Endothelial cell of umbilical vein (primary cell): ENCODE results near the gene TCP11L2. TPM values are rescaled to one million over a fixed set of nuclear protein-coding genes. Genes with fewer than 3 reads are reported as not detected.

Source experiments
- BruUV-seq: library from RNA; stranded (reverse); fragments of 400-500 nt; replicated peaks from 2 replicates; lab custom pipeline; 2021; lab: Mats Ljungman, UMichigan
- CTCF ChIA-PET: fragments of 300-600, 350-600 bp; sonication (Branson Sonifier 250); formaldehyde crosslinking; loops from one replicate; lab custom pipeline; 2021; ENCODE audit warnings: antibody characterized with exemption, inconsistent platforms; lab: Charles Lee
- POLR2A ChIA-PET: fragments of 300-600, 350-600 bp; sonication (Branson Sonifier 250); formaldehyde crosslinking; loops from one replicate; lab custom pipeline; 2021; ENCODE audit warnings: antibody characterized with exemption, inconsistent platforms; lab: Charles Lee
- DNase-seq: peaks from one replicate; pipeline ENCODE4 v3.0.0-alpha.2; 2011; ENCODE audit warnings: low read depth, low spot score
- FAIRE-seq: peaks from 2 replicates; lab custom pipeline; 2011; peaks lifted over from hg19 to GRCh38; lab: Jason Lieb, UNC
- H2AFZ ChIP-seq: 2 replicates; pipeline ENCODE4 v1.6.0; 2012; ENCODE audit warnings: low read depth, low read length, control low read depth, inconsistent platforms
- H3K27ac ChIP-seq: 2 replicates; pipeline ENCODE4 v1.5.1; 2011; ENCODE audit warnings: low read depth, mild to moderate bottlenecking, control low read depth, low read length, moderate library complexity; ENCODE audit not compliant: insufficient read depth
- H3K27me3 ChIP-seq, 2 experiments: 2 replicates each; pipeline versions ENCODE4 v1.6.0 to v1.6.1; 2011; ENCODE audit warnings: low read length in 2 of 2, mixed read lengths in 1 of 2; ENCODE audit not compliant: control insufficient read depth in 2 of 2, insufficient read depth in 2 of 2
- H3K36me3 ChIP-seq, 2 experiments: 2 replicates in 1 of 2; 3 replicates in 1 of 2; pipeline ENCODE4 v1.5.1; 2011; ENCODE audit warnings: low read length in 2 of 2, mild to moderate bottlenecking in 1 of 2, moderate library complexity in 1 of 2; ENCODE audit not compliant: control insufficient read depth in 2 of 2, insufficient read depth in 2 of 2; ENCODE audit errors: extremely low read depth in 1 of 2
- H3K4me1 ChIP-seq: 3 replicates; pipeline ENCODE4 v1.5.1; 2011; ENCODE audit warnings: mild to moderate bottlenecking, low read length; ENCODE audit not compliant: control insufficient read depth, insufficient read depth; ENCODE audit errors: extremely low read depth
- H3K4me2 ChIP-seq: 2 replicates; pipeline ENCODE4 v1.6.1; 2011; ENCODE audit warnings: low read length, control low read depth, mixed read lengths; ENCODE audit not compliant: insufficient read depth
- H3K4me3 ChIP-seq, 3 experiments: fragments of 200-600 bp in 1 of 3; sonication (generic), shearing (Covaris generic) in 1 of 3; replicated peaks in 1 of 3; 2 replicates each; pipeline ENCODE4 v1.5.1; 2011 to 2016; ENCODE audit warnings: control low read depth in 3 of 3, low read length in 3 of 3, mild to moderate bottlenecking in 2 of 3, inconsistent platforms in 1 of 3, low read depth in 1 of 3, moderate library complexity in 1 of 3; ENCODE audit not compliant: insufficient read depth in 1 of 3
- H3K79me2 ChIP-seq: 2 replicates; pipeline ENCODE4 v1.6.0; 2012; ENCODE audit warnings: low read length, inconsistent platforms; ENCODE audit not compliant: control insufficient read depth, insufficient read depth
- H3K9ac ChIP-seq: replicated peaks from 2 replicates; pipeline ENCODE3; 2011; ENCODE audit warnings: low read length, control low read depth; ENCODE audit not compliant: insufficient read depth; ENCODE audit errors: extremely low read depth
- H3K9me1 ChIP-seq: replicated peaks from 3 replicates; pipeline ENCODE4 v1.6.0; 2011; ENCODE audit warnings: mild to moderate bottlenecking, low read length; ENCODE audit not compliant: control insufficient read depth, insufficient read depth; ENCODE audit errors: extremely low read depth
- H3K9me3 ChIP-seq: replicated peaks from 2 replicates; pipeline ENCODE4 v1.5.1; 2012; ENCODE audit warnings: low read length, inconsistent platforms; ENCODE audit not compliant: control insufficient read depth, insufficient read depth
- H4K20me1 ChIP-seq: replicated peaks from 2 replicates; pipeline ENCODE3; 2011; ENCODE audit warnings: mild to moderate bottlenecking, low read length; ENCODE audit not compliant: control insufficient read depth, insufficient read depth; ENCODE audit errors: extremely low read depth
- EZH2 ChIP-seq: IDR thresholded peaks from 2 replicates; pipeline ENCODE4 v1.6.1; 2012; ENCODE audit warnings: borderline replicate concordance, low read depth, mild to moderate bottlenecking, moderate library complexity, low read length, inconsistent platforms; ENCODE audit not compliant: severe bottlenecking
- FOS ChIP-seq: IDR thresholded peaks from 2 replicates; pipeline ENCODE4 v1.6.1; 2011; ENCODE audit warnings: mild to moderate bottlenecking, low read length, moderate library complexity, borderline replicate concordance; ENCODE audit not compliant: insufficient read depth
- GATA2 ChIP-seq: IDR thresholded peaks from 2 replicates; pipeline ENCODE4 v1.7.0; 2011; ENCODE audit warnings: low read depth, mild to moderate bottlenecking, moderate library complexity, mixed read lengths, low read length; ENCODE audit not compliant: insufficient read length, insufficient read depth
- JUN ChIP-seq: IDR thresholded peaks from 2 replicates; pipeline ENCODE4 v1.6.1; 2011; ENCODE audit warnings: borderline replicate concordance, low read depth; ENCODE audit not compliant: insufficient read length, insufficient read depth
- MYC ChIP-seq: IDR thresholded peaks from one replicate; pipeline ENCODE4 v1.6.1; 2011; ENCODE audit warnings: mild to moderate bottlenecking, low read depth, low read length
- POLR2A ChIP-seq: IDR thresholded peaks from 2 replicates; pipeline ENCODE4 v1.6.1; 2012; ENCODE audit warnings: low read depth, mild to moderate bottlenecking, control low read depth, low read length
- POLR2AphosphoS5 ChIP-seq: IDR thresholded peaks from 2 replicates; pipeline ENCODE4 v1.6.1; 2012; ENCODE audit warnings: low read depth, mild to moderate bottlenecking, control low read depth, low read length, moderate library complexity; ENCODE audit not compliant: insufficient read depth
- dilution Hi-C: fragments of 300-500 bp; cut with MboI; formaldehyde crosslinking; loops from one replicate; pipeline ENCODE4 v1.15.0; 2019; ENCODE audit warnings: low sequenced_read_pairs; ENCODE audit not compliant: extremely low pct_ligation_motif_present
- intact Hi-C: fragments of 100-400 bp; cut with micrococcal nuclease; formaldehyde crosslinking; loops from one replicate; pipeline ENCODE4 v1.10.0; 2022
- polyA plus RNA-seq, 4 experiments: library from polyadenylated mRNA; depleted of rRNA in 3 of 4; stranded (reverse) in 3 of 4; unstranded in 1 of 4; fragments of >200 nt; gene quantifications; 2 replicates each; pipeline versions ENCODE4 v1.2.1 to v1.2.3, GENCODE V29; 2011 to 2012; ENCODE audit warnings: missing spikeins in 1 of 4
- total RNA-seq: library from RNA; stranded (reverse); gene quantifications from 2 replicates; pipeline ENCODE4 v1.2.3, GENCODE V29; 2021
- TF ChIP-seq, protein P1 (sequence below), 2 donors: IDR thresholded peaks; 1 replicate in 1 of 2; 2 replicates in 1 of 2; pipeline ENCODE4 v1.5.1; 2011; ENCODE audit warnings: low read length in 2 of 2, mild to moderate bottlenecking in 2 of 2, moderate library complexity in 2 of 2, control low read depth in 1 of 2, inconsistent platforms in 1 of 2, low read depth in 1 of 2; ENCODE audit not compliant: insufficient read depth in 1 of 2; ENCODE audit errors: extremely low read depth in 1 of 2
- TF ChIP-seq, protein P2 (sequence below): IDR thresholded peaks from 2 replicates; pipeline ENCODE4 v1.6.1; 2011; ENCODE audit not compliant: insufficient read depth, insufficient read length

Gene TCP11L2
- total and polyA plus RNA-seq, 2 donors (not counting 3 experiments of a cell fraction or from before 2014, with no cell fraction given): 6.0 to 18.7 TPM

DNA sequence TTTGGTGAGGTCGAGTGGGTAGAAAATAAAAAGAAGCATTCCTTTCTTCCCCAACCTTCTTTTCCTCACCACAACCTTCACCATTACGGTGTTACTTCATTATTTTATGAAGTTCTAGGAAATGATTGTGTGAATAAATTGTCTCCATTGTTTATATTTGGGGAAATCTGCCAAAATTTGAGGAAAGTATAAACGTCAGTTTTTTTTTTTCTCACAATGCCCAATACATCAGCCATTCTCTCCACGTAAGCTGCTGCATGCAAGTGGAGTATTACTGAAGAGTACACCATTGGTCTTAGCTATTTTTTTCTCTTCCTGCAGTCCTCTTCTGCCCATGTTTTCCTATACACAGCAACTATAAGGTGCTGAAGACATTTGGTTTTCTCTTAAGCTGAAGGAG, 45.9 kb downstream of the TCP11L2 start:
- BruUV-seq: no TSS peak

More for the DNA sequence above, 45.9 kb downstream of the TCP11L2 start:
- Histone ChIP-seq H3K9ac (no peak overlapping the region), H3K36me3 (peaks cover 0 to 3% of the 10 kb centered on the region in 2 experiments), H3K4me1 (no peaks in the 10 kb centered on the region), H4K20me1 (no peaks in the 10 kb centered on the region), H3K9me1 (no peaks in the 10 kb centered on the region), H3K79me2 (no peaks in the 10 kb centered on the region), H3K4me2 (no peak overlapping the region), H3K27ac (no peak overlapping the region), H3K27me3 (peaks cover 12 to 18% of the 10 kb centered on the region in 2 experiments), H2AFZ (no peak overlapping the region), H3K9me3 (no peaks in the 10 kb centered on the region), H3K4me3 (no peak overlapping the region)
- ChIA-PET CTCF (interaction anchor here (0.8 to 2.1 kb wide), 5 partner anchors 8 to 200 kb away, joined by 3 to 17 read pairs (median 3); partner anchors contain the start of gene POLR3B), POLR2A (interaction anchor here (0.6 kb wide), 1 partner anchor 78 kb away, joined by 3 read pairs; no protein-coding TSS in a partner anchor)
- TF ChIP-seq MYC (no peak), FOS (no peak), POLR2AphosphoS5 (no peak), JUN (no peak), EZH2 (no peak), POLR2A (no peak), GATA2 (no peak)
- TF ChIP-seq, protein P1, sequence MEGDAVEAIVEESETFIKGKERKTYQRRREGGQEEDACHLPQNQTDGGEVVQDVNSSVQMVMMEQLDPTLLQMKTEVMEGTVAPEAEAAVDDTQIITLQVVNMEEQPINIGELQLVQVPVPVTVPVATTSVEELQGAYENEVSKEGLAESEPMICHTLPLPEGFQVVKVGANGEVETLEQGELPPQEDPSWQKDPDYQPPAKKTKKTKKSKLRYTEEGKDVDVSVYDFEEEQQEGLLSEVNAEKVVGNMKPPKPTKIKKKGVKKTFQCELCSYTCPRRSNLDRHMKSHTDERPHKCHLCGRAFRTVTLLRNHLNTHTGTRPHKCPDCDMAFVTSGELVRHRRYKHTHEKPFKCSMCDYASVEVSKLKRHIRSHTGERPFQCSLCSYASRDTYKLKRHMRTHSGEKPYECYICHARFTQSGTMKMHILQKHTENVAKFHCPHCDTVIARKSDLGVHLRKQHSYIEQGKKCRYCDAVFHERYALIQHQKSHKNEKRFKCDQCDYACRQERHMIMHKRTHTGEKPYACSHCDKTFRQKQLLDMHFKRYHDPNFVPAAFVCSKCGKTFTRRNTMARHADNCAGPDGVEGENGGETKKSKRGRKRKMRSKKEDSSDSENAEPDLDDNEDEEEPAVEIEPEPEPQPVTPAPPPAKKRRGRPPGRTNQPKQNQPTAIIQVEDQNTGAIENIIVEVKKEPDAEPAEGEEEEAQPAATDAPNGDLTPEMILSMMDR (IDR thresholded peaks at IDR 0.05; ENCODE audit: extremely low read depth in 1 of 2, insufficient read depth in 1 of 2, low read depth in 1 of 2, low read length in 2 of 2): no peak
- TF ChIP-seq, protein P2, sequence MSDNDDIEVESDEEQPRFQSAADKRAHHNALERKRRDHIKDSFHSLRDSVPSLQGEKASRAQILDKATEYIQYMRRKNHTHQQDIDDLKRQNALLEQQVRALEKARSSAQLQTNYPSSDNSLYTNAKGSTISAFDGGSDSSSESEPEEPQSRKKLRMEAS: no peak
- intact Hi-C loops (loop anchor here (5.0 kb wide), 2 partner anchors 46 to 66 kb away; partner anchors contain the start of gene TCP11L2), dilution Hi-C loops (no loop called here)
- FAIRE-seq (no peak), DNase-seq (peak; percentile 62)
